ENCODE measurements around the gene TMEM231.
"Not testable (repeated sequence)": the region's sequence is repeated elsewhere in the genome, so short reads cannot be mapped to it uniquely, and the experiment has no call there.

GRCh38 chr16:75591927-75592326, 35.9 kb upstream of the TMEM231 start:
- TF ChIP-seq CTCF (IDR thresholded peaks at IDR 0.05 in 4 of 5, conservative IDR thresholded peaks at IDR 0.05 in 1 of 5); POLR2A (IDR thresholded peaks at IDR 0.05): not testable (repeated sequence)
